Measurements from ENCODE around the gene HGS. TPM values are rescaled to one million over a fixed set of nuclear protein-coding genes. Genes with fewer than 3 reads are reported as not detected.
"Not testable (repeated sequence)": the region's sequence is repeated elsewhere in the genome, so short reads cannot be mapped to it uniquely, and the experiment has no call there.

HGS gene
- total and polyA plus RNA-seq, 12 donors: 33.1 to 102 (median 39.3) TPM

GRCh38 chr17:81675515-81676221 is 8.1 kb upstream of the HGS start:
- H3K9me3 ChIP-seq; ATAC-seq; H3K27me3 ChIP-seq; H3K27ac ChIP-seq; DNase-seq; intact Hi-C loops (cut with DNase I); H3K4me3 ChIP-seq: not testable (repeated sequence)
- Histone ChIP-seq H3K36me3 (peaks cover 0 to 53% (median 6%) of the 10 kb centered on the region in 9 donors), H3K4me1 (peaks cover 0 to 14% (median 5%) of the 10 kb centered on the region in 9 donors)
- TF ChIP-seq CTCF (IDR thresholded peaks at IDR 0.05): peak; percentile 42 to 71 (median 63)
- WGBS, 2 donors: 39 to 42% methylated on average over 18 of the region's 18 CpGs

GRCh38 chr17:81676906-81677305 is 6.9 kb upstream of the HGS start:
- DNase-seq (no peak), ATAC-seq (peak in 2 of 8 donors; percentile 6 to 10)
- H3K27ac ChIP-seq: no peak overlapping the region
- intact Hi-C loops (cut with DNase I): no loop called here
- H3K4me1 ChIP-seq: peaks cover 0 to 21% (median 7%) of the 10 kb centered on the region in 9 donors
- 90 to 95% methylated on average over 17 of the region's 17 CpGs for WGBS, 2 donors
- H3K36me3 ChIP-seq: peaks cover 0 to 52% (median 6%) of the 10 kb centered on the region in 9 donors
- no peak overlapping the region for H3K4me3 ChIP-seq
- no peaks in the 10 kb centered on the region for H3K9me3 ChIP-seq
- TF ChIP-seq CTCF (IDR thresholded peaks at IDR 0.05): no peak
- H3K27me3 ChIP-seq: no peaks in the 10 kb centered on the region

GRCh38 chr17:81680150-81680549 is 3.7 kb upstream of the HGS start:
- ATAC-seq (no peak), DNase-seq (no peak)
- Histone ChIP-seq H3K9me3 (no peaks in the 10 kb centered on the region), H3K36me3 (peaks cover 0 to 20% (median 0%) of the 10 kb centered on the region in 9 donors), H3K27me3 (no peaks in the 10 kb centered on the region), H3K27ac (peak overlapping the region in 2 of 10 donors; percentile 27 to 49), H3K4me1 (peaks cover 10 to 44% (median 32%) of the 10 kb centered on the region in 9 donors), H3K4me3 (no peak overlapping the region)
- 72 to 73% methylated on average over 11 of the region's 11 CpGs for WGBS, 2 donors
- no peak for TF ChIP-seq CTCF (IDR thresholded peaks at IDR 0.05)
- intact Hi-C loops (cut with DNase I): no loop called here

DNA sequence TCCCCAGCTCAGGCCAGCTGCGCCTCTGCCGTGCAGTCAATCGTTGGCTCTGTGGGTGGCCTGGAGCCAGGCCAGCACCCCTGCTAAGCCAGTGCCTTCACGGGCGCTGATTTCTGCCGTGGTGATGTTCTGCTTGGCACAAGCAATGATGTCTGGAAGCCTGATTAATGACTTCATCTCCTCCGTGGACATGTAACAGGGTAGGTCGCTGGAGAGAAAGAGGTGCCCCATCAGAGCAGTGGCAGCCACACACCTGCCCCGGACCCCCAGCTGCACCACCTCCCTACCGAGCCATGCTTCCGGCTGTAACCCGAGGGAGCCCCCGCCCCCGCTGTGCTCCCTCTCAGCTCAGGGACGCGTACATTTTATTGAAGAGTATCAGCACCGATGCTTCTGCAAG is 2.1 kb upstream of the HGS start:
- no peak for ATAC-seq
- intact Hi-C loops (cut with DNase I): no loop called here
- Histone ChIP-seq H3K27ac (no peak overlapping the region), H3K36me3 (peaks cover 0 to 31% (median 5%) of the 10 kb centered on the region in 9 donors), H3K27me3 (no peaks in the 10 kb centered on the region), H3K4me3 (no peak overlapping the region), H3K4me1 (peaks cover 15 to 57% (median 32%) of the 10 kb centered on the region in 9 donors), H3K9me3 (no peaks in the 10 kb centered on the region)
- WGBS, 2 donors: 66 to 75% methylated on average over 17 of the region's 17 CpGs
- DNase-seq: no peak
- TF ChIP-seq CTCF (IDR thresholded peaks at IDR 0.05): no peak
